GM13977 (cell line): ENCODE data around the gene MYD88.

Experiments used
- DNase-seq: peaks from one replicate; pipeline ENCODE4 v3.0.0; 2012; ENCODE audit warnings: low spot score
- in situ Hi-C: fragments of 300-500 bp; cut with MboI; formaldehyde crosslinking; loops from one replicate; pipeline ENCODE4 v1.12.0; 2022; ENCODE audit warnings: low sequenced_read_pairs, low pct_unique_long_range_greater_than_20kb, mixed read lengths, inconsistent platforms; ENCODE audit not compliant: unreplicated experiment
- TF ChIP-seq, protein P1 (sequence below): IDR thresholded peaks from 2 replicates; pipeline ENCODE4 v1.5.1; 2012; ENCODE audit warnings: mild to moderate bottlenecking, control low read depth; ENCODE audit not compliant: insufficient read depth; ENCODE audit errors: extremely low read depth, missing control alignments

MYD88 gene

DNA sequence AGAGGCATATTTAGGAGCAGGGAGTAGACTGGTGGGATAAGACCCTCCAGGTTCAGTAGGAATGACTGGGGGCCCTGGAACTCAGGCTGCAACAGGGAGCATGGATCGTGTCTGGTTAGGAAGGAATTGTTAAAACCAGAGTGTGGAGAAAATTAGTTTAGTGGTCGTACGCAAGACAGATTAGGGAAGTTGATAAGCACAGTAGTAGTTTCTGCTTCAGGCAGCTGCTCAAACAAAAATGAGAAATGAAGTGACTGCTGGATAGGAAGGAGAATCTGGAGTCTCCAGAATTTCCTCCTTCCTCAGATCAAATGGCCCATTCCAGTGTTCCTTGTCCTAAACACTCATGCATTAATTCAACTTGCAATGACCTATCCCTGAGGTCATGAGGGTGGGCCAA, 11.2 kb downstream of the MYD88 start:
- TF ChIP-seq, protein P1, sequence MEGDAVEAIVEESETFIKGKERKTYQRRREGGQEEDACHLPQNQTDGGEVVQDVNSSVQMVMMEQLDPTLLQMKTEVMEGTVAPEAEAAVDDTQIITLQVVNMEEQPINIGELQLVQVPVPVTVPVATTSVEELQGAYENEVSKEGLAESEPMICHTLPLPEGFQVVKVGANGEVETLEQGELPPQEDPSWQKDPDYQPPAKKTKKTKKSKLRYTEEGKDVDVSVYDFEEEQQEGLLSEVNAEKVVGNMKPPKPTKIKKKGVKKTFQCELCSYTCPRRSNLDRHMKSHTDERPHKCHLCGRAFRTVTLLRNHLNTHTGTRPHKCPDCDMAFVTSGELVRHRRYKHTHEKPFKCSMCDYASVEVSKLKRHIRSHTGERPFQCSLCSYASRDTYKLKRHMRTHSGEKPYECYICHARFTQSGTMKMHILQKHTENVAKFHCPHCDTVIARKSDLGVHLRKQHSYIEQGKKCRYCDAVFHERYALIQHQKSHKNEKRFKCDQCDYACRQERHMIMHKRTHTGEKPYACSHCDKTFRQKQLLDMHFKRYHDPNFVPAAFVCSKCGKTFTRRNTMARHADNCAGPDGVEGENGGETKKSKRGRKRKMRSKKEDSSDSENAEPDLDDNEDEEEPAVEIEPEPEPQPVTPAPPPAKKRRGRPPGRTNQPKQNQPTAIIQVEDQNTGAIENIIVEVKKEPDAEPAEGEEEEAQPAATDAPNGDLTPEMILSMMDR: no peak
- DNase-seq: no peak
- in situ Hi-C loops: no loop called here

DNA sequence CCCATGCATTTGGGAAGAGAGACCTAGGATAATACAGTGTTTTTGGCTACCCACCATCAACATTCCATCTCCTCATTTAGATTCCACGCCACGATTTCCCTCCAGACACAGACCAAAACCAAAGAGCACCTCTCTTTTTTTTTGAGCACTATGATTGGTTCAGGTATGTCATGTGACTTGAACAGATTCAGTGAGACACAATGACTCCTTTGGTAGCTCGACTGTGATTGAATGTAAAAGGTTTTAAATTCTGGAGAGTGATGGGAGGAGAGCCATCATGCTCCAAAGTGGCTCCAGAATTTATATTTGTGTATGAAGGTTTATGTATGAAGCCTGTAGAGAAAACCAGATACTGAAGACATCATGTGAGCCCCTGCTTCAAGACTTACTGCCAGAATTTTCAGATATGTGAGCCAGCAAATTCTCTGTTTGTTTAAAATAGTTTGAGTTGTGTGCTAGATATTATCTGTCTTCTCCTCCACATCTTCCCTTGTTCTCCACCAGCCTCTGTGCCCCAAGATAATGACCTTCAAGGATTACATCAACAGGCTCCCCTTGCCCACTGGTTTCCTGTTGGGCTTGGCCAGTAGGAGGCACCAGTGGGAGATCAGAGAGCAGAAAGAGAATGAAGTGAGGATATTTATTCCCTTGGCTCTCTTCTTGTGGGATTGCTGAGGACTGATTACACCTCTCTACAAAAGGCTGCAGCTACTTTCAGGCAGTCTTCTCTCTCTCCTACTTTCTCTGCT, 12.5 kb downstream of the MYD88 start:
- in situ Hi-C loops: no loop called here

DNA sequence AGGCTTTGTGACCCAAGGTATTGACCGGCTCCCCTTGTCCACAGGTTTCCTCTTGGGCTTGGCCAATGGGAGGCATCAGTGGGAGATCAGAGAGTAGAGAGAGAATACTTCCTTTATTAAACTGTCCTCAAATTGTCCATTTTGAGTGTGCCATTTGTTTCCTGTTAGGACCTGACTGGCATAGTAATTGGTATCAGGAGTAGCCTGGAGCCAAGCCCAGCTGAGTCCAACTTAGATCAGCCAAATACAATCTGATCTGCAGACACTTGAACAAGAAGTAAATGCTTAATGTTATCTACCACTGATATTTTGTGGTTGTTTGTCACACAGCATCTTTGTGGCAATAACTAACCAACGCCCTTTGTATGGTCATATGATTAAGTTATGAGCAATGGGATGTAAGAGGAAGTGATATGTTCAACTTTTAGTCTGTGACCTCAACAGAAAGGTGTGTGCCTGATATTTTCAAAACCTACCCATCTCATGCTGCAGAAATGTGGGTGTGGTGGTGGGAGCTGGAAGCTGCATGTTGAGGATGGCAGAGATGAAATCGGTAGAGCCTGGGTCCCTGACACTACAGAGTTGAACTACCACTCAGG, 13.3 kb downstream of the MYD88 start:
- in situ Hi-C loops: no loop called here
- DNase-seq: no peak
- TF ChIP-seq, protein P1: no peak

More for the DNA sequence above, 12.5 kb downstream of the MYD88 start:
- DNase-seq: no peak
- TF ChIP-seq, protein P1: no peak

DNA sequence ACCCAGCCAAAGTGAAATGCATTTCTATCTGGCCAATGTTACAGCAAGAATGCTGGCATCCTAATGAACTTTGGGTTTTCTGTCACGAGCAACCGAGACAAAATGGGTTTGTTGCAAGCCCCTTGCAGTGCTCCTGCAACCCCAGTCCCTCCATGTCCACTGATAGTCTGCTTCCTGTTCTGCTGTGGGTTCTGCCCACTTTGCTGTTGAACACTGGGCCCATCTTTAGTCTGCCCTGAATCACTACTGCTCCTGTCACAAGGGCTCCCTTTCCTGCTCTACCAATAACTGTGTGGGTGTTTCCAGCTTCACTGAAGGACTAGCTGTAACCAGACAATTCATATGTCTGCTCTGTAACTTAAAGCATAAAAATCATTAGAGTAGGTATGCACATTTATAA, 14.1 kb downstream of the MYD88 start:
- in situ Hi-C loops: no loop called here
- DNase-seq: no peak
- TF ChIP-seq, protein P1: no peak

DNA sequence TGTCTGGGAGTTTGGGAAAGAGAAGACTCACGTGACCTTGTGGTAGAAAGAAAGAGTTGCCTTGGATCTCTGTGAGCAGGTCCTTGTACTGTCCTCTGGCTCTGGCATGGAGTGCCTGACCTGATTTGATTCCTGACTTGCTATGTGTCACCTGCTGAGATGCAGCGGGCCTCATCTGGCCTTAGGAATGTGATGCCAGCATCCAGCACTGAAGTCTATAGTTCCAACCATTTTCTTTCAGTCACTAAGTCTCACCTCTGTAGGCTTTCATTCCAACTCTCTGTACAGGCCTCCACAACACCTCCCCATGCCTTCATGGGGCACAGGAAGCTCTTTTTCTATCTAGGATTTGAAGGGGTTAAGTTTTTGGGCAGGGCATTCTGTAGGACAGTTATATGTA, 14.8 kb downstream of the MYD88 start:
- DNase-seq: no peak
- in situ Hi-C loops: no loop called here
- TF ChIP-seq, protein P1: no peak

DNA sequence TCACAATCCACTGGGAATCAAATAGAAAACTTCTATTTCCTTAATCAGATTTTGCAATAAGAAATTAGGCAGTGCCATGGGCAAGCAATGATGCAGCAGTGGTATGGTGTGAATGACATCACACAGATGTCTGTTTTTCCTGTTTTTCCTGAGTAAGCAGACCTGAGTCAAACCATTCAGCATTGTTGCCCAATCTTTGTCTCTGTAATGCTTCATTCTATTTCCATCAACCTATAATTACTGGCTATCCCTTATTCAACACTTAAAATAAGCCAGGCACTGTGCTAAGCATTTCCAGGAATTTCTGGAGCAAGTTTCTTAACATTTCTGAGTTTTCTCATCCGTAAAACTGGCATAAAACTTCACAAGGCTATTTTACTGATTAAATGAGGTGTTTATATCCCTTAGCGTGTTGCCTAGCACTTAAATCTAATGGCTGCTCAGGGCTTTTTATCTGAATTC, 15.6 kb downstream of the MYD88 start:
- TF ChIP-seq, protein P1: no peak
- DNase-seq: no peak
- in situ Hi-C loops: no loop called here
